ENCODE results near the gene FCHSD2.
"Not testable (repeated sequence)": the region's sequence is repeated elsewhere in the genome, so short reads cannot be mapped to it uniquely, and the experiment has no call there.

The FCHSD2 gene

GRCh38 chr11:72833083-72833733 is 308.9 kb downstream of the FCHSD2 start:
- no peak for DNase-seq (ENCODE audit: low read depth)

GRCh38 chr11:72832301-72833082 is 309.6 kb downstream of the FCHSD2 start:
- DNase-seq (ENCODE audit: low read depth) = no peak

GRCh38 chr11:72831521-72832300 is 310.4 kb downstream of the FCHSD2 start:
- peak; percentile 28 for DNase-seq (ENCODE audit: low read depth)

- no peak for DNase-seq (ENCODE audit: low read depth)
Measured at GRCh38 chr11:72829884-72830533, 312.1 kb downstream of the FCHSD2 start.

- no peak for DNase-seq (ENCODE audit: low read depth)
Measured at GRCh38 chr11:72829178-72829577, 312.9 kb downstream of the FCHSD2 start.

- no peak for DNase-seq (ENCODE audit: low read depth)
Measured at GRCh38 chr11:72828692-72829101, 313.4 kb downstream of the FCHSD2 start.

- no peak for DNase-seq (ENCODE audit: low read depth)
Measured at GRCh38 chr11:72828081-72828567, 314.0 kb downstream of the FCHSD2 start.

GRCh38 chr11:72827656-72828055 is 314.5 kb downstream of the FCHSD2 start:
- DNase-seq (ENCODE audit: low read depth) = not testable (repeated sequence)

GRCh38 chr11:72826942-72827480 is 315.1 kb downstream of the FCHSD2 start:
- no peak for DNase-seq (ENCODE audit: low read depth)

GRCh38 chr11:72826191-72826941 is 315.8 kb downstream of the FCHSD2 start:
- DNase-seq (ENCODE audit: low read depth) = no peak

GRCh38 chr11:72825661-72826060 is 316.5 kb downstream of the FCHSD2 start:
- no peak for DNase-seq (ENCODE audit: low read depth)

GRCh38 chr11:72824811-72825505 is 317.2 kb downstream of the FCHSD2 start:
- no peak for DNase-seq (ENCODE audit: low read depth)

GRCh38 chr11:72824020-72824419 is 318.1 kb downstream of the FCHSD2 start:
- no peak for DNase-seq (ENCODE audit: low read depth)

GRCh38 chr11:72823105-72823804 is 318.9 kb downstream of the FCHSD2 start:
- no peak for DNase-seq (ENCODE audit: low read depth)

- peak; percentile 74 for DNase-seq (ENCODE audit: low read depth)
Measured at GRCh38 chr11:72821920-72822799, 320.0 kb downstream of the FCHSD2 start.

- DNase-seq (ENCODE audit: low read depth) = no peak
Measured at GRCh38 chr11:72821221-72821919, 320.7 kb downstream of the FCHSD2 start.

GRCh38 chr11:72820439-72821139 is 321.5 kb downstream of the FCHSD2 start:
- no peak for DNase-seq (ENCODE audit: low read depth)
